Upper lobe of left lung (tissue), 6 donors: Measurements from ENCODE around the gene FYN. TPM values are rescaled to one million over a fixed set of nuclear protein-coding genes. Genes with fewer than 3 reads are reported as not detected.
"Not testable (repeated sequence)": the region's sequence is repeated elsewhere in the genome, so short reads cannot be mapped to it uniquely, and the experiment has no call there.

Experiments
- ATAC-seq, 2 donors: fragments of 200-7000 bp; cut with Tn5 transposase; one replicate each; pipeline ENCODE4 v1.9.1; 2022; ENCODE audit warnings: mild to moderate bottlenecking in 2 of 2, moderate library complexity in 2 of 2; ENCODE audit not compliant: low FRiP score in 2 of 2
- DNase-seq, 2 donors: peaks; one replicate each; pipeline ENCODE4 v3.0.0-alpha.2; 2019 to 2020
- H3K27ac ChIP-seq, 4 donors: fragments of 200-600 bp; sonication (generic); one replicate each; pipeline ENCODE4 v1.5.1; 2016 to 2019
- H3K27me3 ChIP-seq, 4 donors: fragments of 200-600 bp; sonication (generic); one replicate each; pipeline ENCODE4 v1.5.1; 2017 to 2019
- H3K36me3 ChIP-seq, 4 donors: fragments of 200-600 bp; sonication (generic); one replicate each; pipeline ENCODE4 v1.5.1; 2016 to 2019
- H3K4me1 ChIP-seq, 4 donors: fragments of 200-600 bp; sonication (generic); one replicate each; pipeline ENCODE4 v1.5.1; 2018 to 2019
- H3K4me3 ChIP-seq, 4 donors: fragments of 200-600 bp; sonication (generic); one replicate each; pipeline ENCODE4 v1.5.1; 2017 to 2019; ENCODE audit warnings: mild to moderate bottlenecking in 2 of 4, moderate library complexity in 1 of 4
- H3K9me3 ChIP-seq, 4 donors: fragments of 200-600 bp; sonication (generic); one replicate each; pipeline ENCODE4 v1.5.1; 2018 to 2019
- CTCF ChIP-seq, 6 experiments: fragments of 450-650 bp in 4 of 6; fragments of 200-600 bp in 2 of 6; sonication (generic) in 2 of 6; IDR thresholded peaks; one replicate each; pipeline ENCODE4 v1.5.1; 2016 to 2019; ENCODE audit warnings: antibody characterized with exemption in 6 of 6
- EP300 ChIP-seq, 4 donors: sonication (generic); formaldehyde crosslinking; IDR thresholded peaks; one replicate each; pipeline ENCODE4 v1.5.1; 2017; ENCODE audit warnings: antibody characterized with exemption in 4 of 4, control low read depth in 2 of 4
- POLR2A ChIP-seq, 4 donors: fragments of 450-650 bp; IDR thresholded peaks; one replicate each; pipeline ENCODE4 v1.5.1; 2016 to 2017; ENCODE audit warnings: antibody characterized with exemption in 4 of 4, mild to moderate bottlenecking in 2 of 4
- POLR2AphosphoS5 ChIP-seq, 2 donors: sonication (generic); formaldehyde crosslinking; IDR thresholded peaks; one replicate each; pipeline ENCODE4 v1.5.1; 2017; ENCODE audit warnings: antibody characterized with exemption in 2 of 2
- WGBS, 2 donors: methylation state at CpG; one replicate each; pipeline ENCODE4 v1.1.5; 2017 to 2018; 5-methylcytosine and 5-hydroxymethylcytosine counted together
- total RNA-seq, 6 donors: library from RNA; depleted of rRNA in 4 of 6; stranded (reverse); fragments of >200 nt in 4 of 6; gene quantifications; one replicate each; pipeline versions ENCODE4 v1.1.0 to v1.2.1, GENCODE V29; 2016 to 2021
- donor health status: DM: no; HTN: no; CAD: no; lungs with moderate emphysema.
- donor health status: DM: no; HTN: yes; CAD: no; lungs with severe emphysema.

The FYN gene
- total RNA-seq, 6 donors from 2014 or later, result 69.1 to 181 (median 113) TPM

DNA sequence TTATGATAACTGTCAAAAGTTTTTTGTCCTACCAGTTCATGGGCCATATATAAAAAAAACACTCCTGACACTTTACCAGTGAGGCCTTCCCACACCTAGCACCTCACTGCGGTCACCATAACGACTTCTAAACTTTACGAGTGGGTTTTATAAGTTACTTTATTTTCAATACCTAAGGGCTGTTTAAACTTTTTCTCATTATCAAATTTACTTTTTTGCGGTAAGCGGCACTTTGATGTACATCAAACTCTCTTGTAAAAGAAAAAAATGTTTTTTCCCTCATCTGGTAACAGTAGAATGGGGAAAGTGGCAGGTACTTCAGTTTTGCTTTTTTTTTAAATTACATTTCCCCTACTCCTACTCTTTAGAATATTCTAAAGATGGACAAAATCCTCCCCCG, 36.2 kb downstream of the FYN start:
- 76 to 81% methylated on average over 6 of the region's 6 CpGs for WGBS, 2 donors
- Histone ChIP-seq H3K9me3 (no peaks in the 10 kb centered on the region), H3K27me3 (no peaks in the 10 kb centered on the region), H3K4me3 (no peak overlapping the region), H3K27ac (peak overlapping the region in 1 of 4 donors; percentile 32), H3K36me3 (no peaks in the 10 kb centered on the region), H3K4me1 (peaks cover 13 to 41% (median 25%) of the 10 kb centered on the region in 4 donors)
- ATAC-seq (no peak), DNase-seq (no peak)
- TF ChIP-seq POLR2A (IDR thresholded peaks at IDR 0.05) (no peak), EP300 (IDR thresholded peaks at IDR 0.05) (no peak), CTCF (IDR thresholded peaks at IDR 0.05) (no peak), POLR2AphosphoS5 (IDR thresholded peaks at IDR 0.05) (no peak)

GRCh38 chr6:111835807-111836206, 37.4 kb downstream of the FYN start:
- no peak for ATAC-seq
- no peak for DNase-seq
- no peaks in the 10 kb centered on the region for H3K9me3 ChIP-seq
- no peak overlapping the region for H3K27ac ChIP-seq
- TF ChIP-seq EP300 (IDR thresholded peaks at IDR 0.05), result no peak
- H3K27me3 ChIP-seq, result no peaks in the 10 kb centered on the region
- no peak overlapping the region for H3K4me3 ChIP-seq
- H3K4me1 ChIP-seq, result peaks cover 8 to 31% (median 20%) of the 10 kb centered on the region in 4 donors
- no peaks in the 10 kb centered on the region for H3K36me3 ChIP-seq
- 38 to 50% methylated on average over 1 of the region's 1 CpG for WGBS, 2 donors

DNA sequence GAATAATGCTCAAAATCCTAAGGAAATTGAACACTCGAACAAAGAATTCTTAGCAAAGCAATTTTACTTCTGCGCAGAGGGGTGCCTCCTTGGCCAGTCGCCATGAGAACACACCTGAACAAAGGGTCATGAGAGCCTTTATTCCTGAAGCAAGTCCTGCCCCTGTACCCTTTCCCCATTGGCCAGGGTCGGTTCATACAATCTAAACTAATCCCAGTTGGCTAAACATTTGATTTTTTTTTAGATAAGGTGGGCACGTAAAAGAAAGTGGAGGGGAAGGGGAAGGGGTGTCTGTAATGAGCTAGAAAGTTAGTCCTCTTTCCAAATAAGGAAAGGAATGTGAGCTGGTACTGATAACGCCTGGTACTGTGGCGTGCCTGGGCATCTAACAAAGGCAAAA, 37.9 kb downstream of the FYN start:
- not testable (repeated sequence) for ATAC-seq, H3K36me3 ChIP-seq, DNase-seq, H3K9me3 ChIP-seq, H3K4me3 ChIP-seq, H3K27me3 ChIP-seq, H3K27ac ChIP-seq
- H3K4me1 ChIP-seq, result peaks cover 8 to 29% (median 18%) of the 10 kb centered on the region in 4 donors
- WGBS, 2 donors, result 64 to 80% methylated on average over 7 of the region's 7 CpGs

DNA sequence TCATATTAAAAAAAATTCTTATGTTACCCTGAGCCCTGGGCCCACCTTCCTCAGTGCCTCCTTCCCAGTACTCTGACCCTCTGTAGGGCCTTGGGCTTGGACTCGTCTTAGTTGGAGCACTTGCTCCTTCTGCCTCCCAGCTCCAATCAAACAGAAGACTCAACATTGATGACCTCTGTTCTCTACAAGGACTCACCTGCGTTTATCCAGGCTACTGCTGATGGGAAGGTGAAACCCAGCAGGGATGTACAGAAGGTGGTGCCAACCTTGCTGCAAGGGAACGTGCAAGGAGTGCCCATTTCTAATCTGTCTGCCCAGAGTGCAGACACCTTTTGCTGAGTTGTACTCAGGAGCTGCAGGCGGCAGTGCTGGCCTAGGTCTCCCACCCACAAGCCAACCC, 38.9 kb downstream of the FYN start:
- Histone ChIP-seq H3K4me1 (peaks cover 5 to 26% (median 13%) of the 10 kb centered on the region in 4 donors), H3K27me3 (no peaks in the 10 kb centered on the region), H3K36me3 (no peaks in the 10 kb centered on the region), H3K4me3 (no peak overlapping the region), H3K27ac (no peak overlapping the region), H3K9me3 (no peaks in the 10 kb centered on the region)
- DNase-seq (no peak), ATAC-seq (peak in 1 of 2 donors; percentile 19)
- TF ChIP-seq CTCF (IDR thresholded peaks at IDR 0.05), result no peak
- 66 to 77% methylated on average over 3 to 4 of the region's 4 CpGs for WGBS, 2 donors

DNA sequence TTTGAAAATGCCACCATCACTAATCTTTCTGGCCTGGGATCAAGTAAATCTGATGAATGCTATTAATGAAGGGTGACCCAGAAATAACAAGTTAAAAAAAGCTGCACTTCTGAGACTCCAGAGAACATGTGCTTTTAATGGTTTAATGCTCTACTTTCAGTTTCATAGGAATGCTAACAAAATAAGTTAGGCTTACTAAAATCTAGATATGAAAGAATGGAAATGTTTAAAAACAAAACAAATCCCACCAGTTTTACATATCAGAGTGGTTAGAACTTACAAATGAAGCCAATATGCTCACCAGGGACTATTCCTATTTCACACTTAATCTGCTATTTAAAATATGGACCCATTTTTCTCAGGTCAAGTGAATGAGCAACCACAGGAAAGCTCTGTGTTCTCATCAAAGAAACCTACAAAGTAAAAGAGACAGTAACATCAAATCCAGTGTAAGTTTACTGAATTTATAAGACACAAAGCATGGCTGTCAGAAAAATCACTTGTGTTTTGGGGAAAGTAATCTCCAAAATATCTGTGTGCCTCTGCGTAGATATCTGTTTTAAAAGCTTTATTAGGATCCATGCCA, 40.3 kb downstream of the FYN start:
- DNase-seq (no peak), ATAC-seq (no peak)
- Histone ChIP-seq H3K27ac (peak overlapping the region in 1 of 4 donors; percentile 11), H3K4me1 (peaks cover 4 to 21% (median 8%) of the 10 kb centered on the region in 4 donors), H3K27me3 (no peaks in the 10 kb centered on the region), H3K36me3 (no peaks in the 10 kb centered on the region), H3K9me3 (no peaks in the 10 kb centered on the region), H3K4me3 (no peak overlapping the region)
- WGBS, 2 donors, result 76 to 97% methylated on average over 1 of the region's 1 CpG
- no peak for TF ChIP-seq CTCF (IDR thresholded peaks at IDR 0.05)
- no peak for TF ChIP-seq POLR2AphosphoS5 (IDR thresholded peaks at IDR 0.05)

DNA sequence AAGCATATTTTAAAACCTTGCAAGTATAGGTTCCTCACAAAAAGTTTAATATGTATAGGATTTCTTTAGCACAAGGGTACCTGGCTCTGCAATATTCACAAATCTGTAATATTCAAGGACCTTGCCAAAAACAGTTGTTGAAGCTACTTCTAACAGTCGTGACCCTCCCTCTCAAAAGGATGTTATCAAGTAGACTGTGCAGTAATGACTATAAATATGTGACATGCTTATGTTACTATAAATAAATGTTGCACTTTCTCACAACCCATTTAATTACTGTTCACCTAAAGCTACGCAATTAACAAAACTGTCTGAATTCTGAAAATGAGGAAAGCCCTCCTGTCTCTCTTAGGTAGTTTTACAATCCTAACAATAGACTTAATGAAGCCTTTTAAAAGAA, 41.8 kb downstream of the FYN start:
- no peak overlapping the region for H3K4me3 ChIP-seq
- ATAC-seq, result no peak
- WGBS, 2 donors, result 61% methylated on average over 2 of the region's 2 CpGs

More for the DNA sequence above, 41.8 kb downstream of the FYN start:
- TF ChIP-seq POLR2AphosphoS5 (IDR thresholded peaks at IDR 0.05) (no peak), POLR2A (IDR thresholded peaks at IDR 0.05) (no peak), CTCF (IDR thresholded peaks at IDR 0.05) (no peak), EP300 (IDR thresholded peaks at IDR 0.05) (no peak)
- Histone ChIP-seq H3K4me1 (peaks cover 8 to 26% (median 9%) of the 10 kb centered on the region in 4 donors), H3K36me3 (no peaks in the 10 kb centered on the region), H3K9me3 (no peaks in the 10 kb centered on the region), H3K27ac (no peak overlapping the region), H3K27me3 (no peaks in the 10 kb centered on the region)
- DNase-seq, result no peak
